HG03342 (cell line): ENCODE results near the gene SLC13A2.
A peak's percentile ranks its signal among the peaks of the same experiment; 100 is the strongest.

Experiments used
- ATAC-seq: cut with Tn5 transposase; IDR thresholded peaks from one replicate; pipeline ENCODE4 v1.9.1; 2021; ENCODE audit warnings: mild to moderate bottlenecking, moderate library complexity; ENCODE audit not compliant: unreplicated experiment

Gene SLC13A2

GRCh38 chr17:28492352-28493310, 19.2 kb downstream of the SLC13A2 start:
- no peak for ATAC-seq

GRCh38 chr17:28493460-28493859, 20.0 kb downstream of the SLC13A2 start:
- no peak for ATAC-seq

GRCh38 chr17:28494445-28495188, 21.2 kb downstream of the SLC13A2 start:
- peak; percentile 61 for ATAC-seq

GRCh38 chr17:28495635-28496034, 22.2 kb downstream of the SLC13A2 start:
- ATAC-seq, result no peak

GRCh38 chr17:28497931-28498330, 24.5 kb downstream of the SLC13A2 start:
- ATAC-seq, result no peak

- ATAC-seq, result no peak
Observed at GRCh38 chr17:28498652-28499363, 25.4 kb downstream of the SLC13A2 start.

- no peak for ATAC-seq
Observed at GRCh38 chr17:28499364-28499664, 25.9 kb downstream of the SLC13A2 start.

GRCh38 chr17:28499684-28500357, 26.4 kb downstream of the SLC13A2 start:
- no peak for ATAC-seq

GRCh38 chr17:28500712-28501379, 27.4 kb downstream of the SLC13A2 start:
- ATAC-seq, result peak; percentile 54

GRCh38 chr17:28501421-28502284, 28.2 kb downstream of the SLC13A2 start:
- no peak for ATAC-seq

GRCh38 chr17:28503420-28503819, 30.0 kb downstream of the SLC13A2 start:
- no peak for ATAC-seq

GRCh38 chr17:28505986-28506665, 32.7 kb downstream of the SLC13A2 start, which contains the start of gene FOXN1:
TSS of gene FOXN1 (plus strand) at chr17:28506348. CDS start at chr17:28523970, 17,622 bp downstream.
- ATAC-seq, result no peak

- ATAC-seq, result no peak
Observed at GRCh38 chr17:28506763-28507487, 33.5 kb downstream of the SLC13A2 start.

- ATAC-seq, result no peak
Observed at GRCh38 chr17:28507567-28508203, 34.2 kb downstream of the SLC13A2 start.

GRCh38 chr17:28508211-28508724, 34.8 kb downstream of the SLC13A2 start:
- no peak for ATAC-seq

GRCh38 chr17:28509789-28510188, 36.3 kb downstream of the SLC13A2 start:
- ATAC-seq, result no peak

- ATAC-seq, result no peak
Observed at GRCh38 chr17:28511858-28512461, 38.5 kb downstream of the SLC13A2 start.
